ENCODE data around the gene SORCS2.
A peak's percentile ranks its signal among the peaks of the same experiment; 100 is the strongest.

SORCS2 gene

DNA sequence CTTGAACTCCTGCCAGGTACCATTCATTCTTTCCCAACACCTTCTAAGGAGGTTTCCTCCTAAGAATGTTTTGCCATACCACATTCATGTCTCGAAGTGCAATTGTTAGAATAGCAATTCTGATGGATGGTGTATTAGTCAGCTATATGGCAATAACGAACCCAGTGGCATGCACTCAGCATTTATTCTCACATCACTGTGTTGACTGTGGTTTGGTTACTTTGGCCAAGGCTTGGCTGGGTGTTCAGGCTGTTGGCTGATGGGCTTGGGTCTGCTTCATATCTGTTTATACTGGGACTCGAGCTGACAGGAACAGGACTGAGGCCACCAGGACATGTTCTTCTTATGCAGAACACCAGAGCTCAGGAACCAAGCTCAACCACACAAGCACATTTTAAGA, 210.7 kb downstream of the SORCS2 start:
- TF ChIP-seq, protein P1, sequence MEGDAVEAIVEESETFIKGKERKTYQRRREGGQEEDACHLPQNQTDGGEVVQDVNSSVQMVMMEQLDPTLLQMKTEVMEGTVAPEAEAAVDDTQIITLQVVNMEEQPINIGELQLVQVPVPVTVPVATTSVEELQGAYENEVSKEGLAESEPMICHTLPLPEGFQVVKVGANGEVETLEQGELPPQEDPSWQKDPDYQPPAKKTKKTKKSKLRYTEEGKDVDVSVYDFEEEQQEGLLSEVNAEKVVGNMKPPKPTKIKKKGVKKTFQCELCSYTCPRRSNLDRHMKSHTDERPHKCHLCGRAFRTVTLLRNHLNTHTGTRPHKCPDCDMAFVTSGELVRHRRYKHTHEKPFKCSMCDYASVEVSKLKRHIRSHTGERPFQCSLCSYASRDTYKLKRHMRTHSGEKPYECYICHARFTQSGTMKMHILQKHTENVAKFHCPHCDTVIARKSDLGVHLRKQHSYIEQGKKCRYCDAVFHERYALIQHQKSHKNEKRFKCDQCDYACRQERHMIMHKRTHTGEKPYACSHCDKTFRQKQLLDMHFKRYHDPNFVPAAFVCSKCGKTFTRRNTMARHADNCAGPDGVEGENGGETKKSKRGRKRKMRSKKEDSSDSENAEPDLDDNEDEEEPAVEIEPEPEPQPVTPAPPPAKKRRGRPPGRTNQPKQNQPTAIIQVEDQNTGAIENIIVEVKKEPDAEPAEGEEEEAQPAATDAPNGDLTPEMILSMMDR (IDR thresholded peaks at IDR 0.05; ENCODE audit: low read depth, low read length): no peak

DNA sequence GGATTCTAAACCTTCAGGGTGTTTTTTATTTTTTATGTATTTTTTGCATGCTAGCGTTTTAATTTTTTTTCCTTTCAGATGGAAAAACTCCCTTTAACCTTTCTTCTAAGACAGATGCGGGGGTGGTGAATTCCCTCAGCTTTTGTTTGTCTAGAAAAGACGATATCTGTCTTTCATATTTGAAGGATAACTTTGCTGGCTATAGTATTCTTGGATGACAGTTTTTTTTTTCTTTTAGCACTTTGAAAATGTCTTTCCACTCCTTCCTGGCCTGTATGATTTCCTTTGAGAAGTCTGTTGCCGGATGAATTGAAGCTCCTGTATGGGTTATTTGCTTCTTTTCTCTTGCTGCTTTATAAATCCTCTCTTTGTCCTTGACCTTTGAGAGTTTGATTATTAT, 215.8 kb downstream of the SORCS2 start:
- no peak for DNase-seq (ENCODE audit: low read depth in 2 of 2)
- TF ChIP-seq, protein P1 (IDR thresholded peaks at IDR 0.05; ENCODE audit: low read depth, low read length): no peak
- H3K4me3 ChIP-seq (replicated peaks in 1 of 2; ENCODE audit: low read depth in 2 of 2, low read length in 2 of 2): no peak overlapping the region

More for the DNA sequence above, 210.7 kb downstream of the SORCS2 start:
- no peak for DNase-seq (ENCODE audit: low read depth in 2 of 2)
- H3K4me3 ChIP-seq (replicated peaks in 1 of 2; ENCODE audit: low read depth in 2 of 2, low read length in 2 of 2): no peak overlapping the region

DNA sequence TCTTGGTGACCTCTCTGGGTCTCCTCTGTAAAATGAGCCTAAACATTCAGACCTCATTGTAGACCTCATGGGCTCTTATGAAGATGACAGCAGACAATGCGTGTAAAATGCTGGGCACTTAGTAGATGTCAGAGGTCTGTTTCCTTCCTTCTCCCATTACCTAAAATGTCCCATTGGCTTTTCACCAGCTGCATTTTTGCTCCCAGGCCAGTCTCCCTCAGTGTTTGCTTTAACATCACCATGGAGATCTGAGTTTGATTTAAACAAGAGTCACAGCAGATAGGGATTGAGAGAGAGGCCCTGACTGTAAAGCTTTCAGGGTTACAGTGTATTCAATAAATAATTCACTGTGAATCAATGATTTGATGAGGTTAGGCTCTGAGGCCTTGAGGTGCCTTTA, 218.1 kb downstream of the SORCS2 start:
- TF ChIP-seq, protein P1 (IDR thresholded peaks at IDR 0.05; ENCODE audit: low read depth, low read length): no peak
- DNase-seq (ENCODE audit: low read depth in 2 of 2): peak in 1 of 2 donors; percentile 5
- H3K4me3 ChIP-seq (replicated peaks in 1 of 2; ENCODE audit: low read depth in 2 of 2, low read length in 2 of 2): no peak overlapping the region

DNA sequence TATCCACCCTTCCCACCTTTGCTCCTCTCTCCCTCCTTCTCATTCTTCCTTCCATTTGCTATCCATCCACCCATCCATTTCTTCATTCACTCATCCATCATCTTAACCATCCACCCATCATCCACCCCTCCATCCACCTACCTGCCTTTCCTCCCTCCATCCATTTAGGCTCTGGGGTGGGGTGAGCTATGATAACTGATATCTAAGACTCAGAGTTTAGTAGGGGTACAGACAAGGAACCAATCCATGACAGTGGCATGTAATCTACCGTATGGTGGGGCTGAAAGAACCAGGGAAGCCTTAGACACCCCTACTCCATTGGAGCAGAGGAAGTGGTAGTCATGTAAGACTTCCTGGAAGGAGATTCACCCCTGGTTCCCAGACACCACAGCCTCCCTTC, 219.2 kb downstream of the SORCS2 start:
- no peak overlapping the region for H3K4me3 ChIP-seq (replicated peaks in 1 of 2; ENCODE audit: low read depth in 2 of 2, low read length in 2 of 2)
- TF ChIP-seq, protein P1 (IDR thresholded peaks at IDR 0.05; ENCODE audit: low read depth, low read length): no peak
- no peak for DNase-seq (ENCODE audit: low read depth in 2 of 2)

DNA sequence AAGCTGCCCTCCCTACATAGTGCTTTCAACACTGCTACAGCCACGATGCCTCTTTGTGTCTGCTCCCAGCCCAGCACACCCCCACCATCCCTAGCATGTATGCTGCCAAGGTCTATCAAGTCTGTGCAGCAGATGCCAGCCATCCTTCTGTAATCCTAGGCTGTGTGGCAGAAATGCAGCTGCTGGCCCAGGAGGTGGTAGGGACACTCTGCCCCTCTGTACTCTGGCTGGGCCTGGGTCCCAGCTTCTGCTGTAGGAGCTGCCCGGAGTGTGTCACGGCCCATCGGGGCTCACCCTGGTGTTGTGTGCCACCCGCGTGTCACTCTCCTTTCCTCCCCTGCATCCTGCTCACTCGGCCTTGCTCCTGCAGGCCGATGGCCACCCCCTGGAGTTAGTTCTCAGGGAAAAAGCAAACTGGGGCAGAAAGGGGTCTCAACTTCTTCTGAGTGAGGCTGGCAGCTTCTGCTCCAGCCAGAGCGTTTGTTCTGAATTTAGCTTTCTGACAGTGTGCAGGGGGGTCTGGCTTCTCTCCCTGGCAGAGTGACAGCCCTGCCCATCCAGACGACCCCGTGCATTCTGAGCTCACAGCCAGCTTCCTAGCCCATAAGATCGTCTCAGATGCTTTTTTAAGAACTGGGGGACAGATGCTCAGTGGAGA, 219.7 kb downstream of the SORCS2 start:
- DNase-seq (ENCODE audit: low read depth in 2 of 2): no peak
- no peak overlapping the region for H3K4me3 ChIP-seq (replicated peaks in 1 of 2; ENCODE audit: low read depth in 2 of 2, low read length in 2 of 2)
- TF ChIP-seq, protein P1 (IDR thresholded peaks at IDR 0.05; ENCODE audit: low read depth, low read length): no peak

DNA sequence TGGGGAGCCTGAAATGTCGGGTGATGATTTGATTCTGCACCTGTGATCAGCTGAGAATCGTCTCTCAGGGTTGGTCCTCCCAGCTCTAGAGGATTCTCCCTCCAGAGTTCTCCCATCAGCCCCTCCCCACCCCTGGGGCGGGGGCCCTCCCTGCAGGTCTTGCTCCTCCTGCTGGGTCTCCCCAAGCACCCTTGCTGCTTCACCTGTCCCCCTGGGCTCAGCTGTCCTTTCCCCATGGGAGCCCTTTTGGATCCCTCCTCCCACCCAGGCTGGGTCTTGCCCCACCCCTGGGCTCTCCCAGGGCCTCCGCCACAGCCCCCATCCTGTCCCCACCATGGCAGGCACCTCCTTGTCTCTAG, 220.2 kb downstream of the SORCS2 start:
- DNase-seq (ENCODE audit: low read depth in 2 of 2): no peak
- no peak overlapping the region for H3K4me3 ChIP-seq (replicated peaks in 1 of 2; ENCODE audit: low read depth in 2 of 2, low read length in 2 of 2)
- TF ChIP-seq, protein P1 (IDR thresholded peaks at IDR 0.05; ENCODE audit: low read depth, low read length): no peak

DNA sequence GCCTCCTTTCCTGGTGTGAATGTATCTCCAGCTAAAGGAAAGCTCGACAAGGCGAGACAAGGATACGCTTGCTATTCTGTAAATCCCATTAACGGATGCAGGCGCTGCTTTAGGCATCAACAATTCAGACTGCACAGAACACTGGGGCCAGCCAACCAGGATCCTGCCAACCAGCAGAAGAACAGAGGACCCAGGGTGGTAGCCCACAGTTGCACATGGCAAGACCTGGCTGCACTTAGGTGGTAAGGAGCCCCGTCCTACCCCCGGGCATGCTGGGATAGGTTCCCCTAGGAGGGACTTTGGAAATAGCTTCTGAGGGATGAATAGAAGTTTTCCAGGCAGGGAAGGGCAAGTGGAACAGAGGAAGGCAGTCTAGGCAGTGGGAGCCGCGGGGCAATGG, 221.7 kb downstream of the SORCS2 start:
- no peak for DNase-seq (ENCODE audit: low read depth in 2 of 2)
- no peak overlapping the region for H3K4me3 ChIP-seq (replicated peaks in 1 of 2; ENCODE audit: low read depth in 2 of 2, low read length in 2 of 2)
- TF ChIP-seq, protein P1 (IDR thresholded peaks at IDR 0.05; ENCODE audit: low read depth, low read length): no peak
